ENCODE data around the gene KIT.

The KIT gene

GRCh38 chr4:54679813-54680212 is 22.1 kb downstream of the KIT start:
- no peak overlapping the region for H3K4me3 ChIP-seq (ENCODE audit: low read depth, low read length)
- TF ChIP-seq CTCF (IDR thresholded peaks at IDR 0.05; ENCODE audit: control insufficient read depth, extremely low read depth, insufficient read depth) = no peak
- DNase-seq (ENCODE audit: low read depth) = no peak

GRCh38 chr4:54683616-54684346 is 26.0 kb downstream of the KIT start:
- no peak overlapping the region for H3K4me3 ChIP-seq (ENCODE audit: low read depth, low read length)
- no peak for DNase-seq (ENCODE audit: low read depth)
- TF ChIP-seq CTCF (IDR thresholded peaks at IDR 0.05; ENCODE audit: control insufficient read depth, extremely low read depth, insufficient read depth) = peak; percentile 80

GRCh38 chr4:54685810-54686209 is 28.1 kb downstream of the KIT start:
- no peak for TF ChIP-seq CTCF (IDR thresholded peaks at IDR 0.05; ENCODE audit: control insufficient read depth, extremely low read depth, insufficient read depth)

GRCh38 chr4:54687887-54688841 is 30.4 kb downstream of the KIT start:
- no peak for TF ChIP-seq CTCF (IDR thresholded peaks at IDR 0.05; ENCODE audit: control insufficient read depth, extremely low read depth, insufficient read depth)

More at GRCh38 chr4:54685810-54686209, 28.1 kb downstream of the KIT start:
- DNase-seq (ENCODE audit: low read depth) = no peak
- H3K4me3 ChIP-seq (ENCODE audit: low read depth, low read length) = no peak overlapping the region

GRCh38 chr4:54695337-54695736 is 37.6 kb downstream of the KIT start:
- no peak for TF ChIP-seq CTCF (IDR thresholded peaks at IDR 0.05; ENCODE audit: control insufficient read depth, extremely low read depth, insufficient read depth)
- H3K4me3 ChIP-seq (ENCODE audit: low read depth, low read length) = no peak overlapping the region
- no peak for DNase-seq (ENCODE audit: low read depth)

More at GRCh38 chr4:54687887-54688841, 30.4 kb downstream of the KIT start:
- DNase-seq (ENCODE audit: low read depth) = no peak
- no peak overlapping the region for H3K4me3 ChIP-seq (ENCODE audit: low read depth, low read length)

GRCh38 chr4:54695788-54696187 is 38.0 kb downstream of the KIT start:
- H3K4me3 ChIP-seq (ENCODE audit: low read depth, low read length) = no peak overlapping the region
- TF ChIP-seq CTCF (IDR thresholded peaks at IDR 0.05; ENCODE audit: control insufficient read depth, extremely low read depth, insufficient read depth) = no peak
- no peak for DNase-seq (ENCODE audit: low read depth)
